Measurements from ENCODE around the gene TNFRSF4.

TNFRSF4 gene

DNA sequence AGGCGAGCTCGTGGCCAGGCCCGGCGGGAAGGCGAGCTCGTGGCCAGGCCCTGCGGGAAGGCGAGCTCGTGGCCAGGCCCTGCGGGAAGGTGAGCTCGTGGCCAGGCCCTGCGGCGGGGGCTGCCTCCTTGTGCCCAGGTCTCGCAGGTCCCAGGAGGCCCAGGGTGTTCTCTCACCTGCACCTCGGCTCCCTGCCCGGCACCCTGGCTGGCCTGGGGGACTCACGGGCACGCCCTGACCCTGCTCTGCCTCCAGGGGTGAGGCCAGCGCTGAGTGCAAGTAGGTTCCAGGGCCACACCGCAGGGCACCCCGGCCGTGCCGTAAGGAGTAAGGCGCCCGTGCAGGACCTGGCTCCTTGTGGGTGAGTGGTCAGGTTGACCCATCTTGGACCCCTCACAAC is 13.4 kb upstream of the TNFRSF4 start:
- TF ChIP-seq, protein P1, sequence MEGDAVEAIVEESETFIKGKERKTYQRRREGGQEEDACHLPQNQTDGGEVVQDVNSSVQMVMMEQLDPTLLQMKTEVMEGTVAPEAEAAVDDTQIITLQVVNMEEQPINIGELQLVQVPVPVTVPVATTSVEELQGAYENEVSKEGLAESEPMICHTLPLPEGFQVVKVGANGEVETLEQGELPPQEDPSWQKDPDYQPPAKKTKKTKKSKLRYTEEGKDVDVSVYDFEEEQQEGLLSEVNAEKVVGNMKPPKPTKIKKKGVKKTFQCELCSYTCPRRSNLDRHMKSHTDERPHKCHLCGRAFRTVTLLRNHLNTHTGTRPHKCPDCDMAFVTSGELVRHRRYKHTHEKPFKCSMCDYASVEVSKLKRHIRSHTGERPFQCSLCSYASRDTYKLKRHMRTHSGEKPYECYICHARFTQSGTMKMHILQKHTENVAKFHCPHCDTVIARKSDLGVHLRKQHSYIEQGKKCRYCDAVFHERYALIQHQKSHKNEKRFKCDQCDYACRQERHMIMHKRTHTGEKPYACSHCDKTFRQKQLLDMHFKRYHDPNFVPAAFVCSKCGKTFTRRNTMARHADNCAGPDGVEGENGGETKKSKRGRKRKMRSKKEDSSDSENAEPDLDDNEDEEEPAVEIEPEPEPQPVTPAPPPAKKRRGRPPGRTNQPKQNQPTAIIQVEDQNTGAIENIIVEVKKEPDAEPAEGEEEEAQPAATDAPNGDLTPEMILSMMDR (IDR thresholded peaks at IDR 0.05; ENCODE audit: insufficient read depth, low read length, missing control alignments), result no peak
- H3K4me3 ChIP-seq (ENCODE audit: low read depth, low read length), result no peak overlapping the region
- CTCF ChIA-PET, result interaction anchor here (4.5 kb wide), 1 partner anchor 107 kb away, joined by 59 read pairs; no protein-coding TSS in a partner anchor
- POLR2A ChIA-PET, result no interaction called here
- DNase-seq (ENCODE audit: low read depth, low spot score), result no peak

DNA sequence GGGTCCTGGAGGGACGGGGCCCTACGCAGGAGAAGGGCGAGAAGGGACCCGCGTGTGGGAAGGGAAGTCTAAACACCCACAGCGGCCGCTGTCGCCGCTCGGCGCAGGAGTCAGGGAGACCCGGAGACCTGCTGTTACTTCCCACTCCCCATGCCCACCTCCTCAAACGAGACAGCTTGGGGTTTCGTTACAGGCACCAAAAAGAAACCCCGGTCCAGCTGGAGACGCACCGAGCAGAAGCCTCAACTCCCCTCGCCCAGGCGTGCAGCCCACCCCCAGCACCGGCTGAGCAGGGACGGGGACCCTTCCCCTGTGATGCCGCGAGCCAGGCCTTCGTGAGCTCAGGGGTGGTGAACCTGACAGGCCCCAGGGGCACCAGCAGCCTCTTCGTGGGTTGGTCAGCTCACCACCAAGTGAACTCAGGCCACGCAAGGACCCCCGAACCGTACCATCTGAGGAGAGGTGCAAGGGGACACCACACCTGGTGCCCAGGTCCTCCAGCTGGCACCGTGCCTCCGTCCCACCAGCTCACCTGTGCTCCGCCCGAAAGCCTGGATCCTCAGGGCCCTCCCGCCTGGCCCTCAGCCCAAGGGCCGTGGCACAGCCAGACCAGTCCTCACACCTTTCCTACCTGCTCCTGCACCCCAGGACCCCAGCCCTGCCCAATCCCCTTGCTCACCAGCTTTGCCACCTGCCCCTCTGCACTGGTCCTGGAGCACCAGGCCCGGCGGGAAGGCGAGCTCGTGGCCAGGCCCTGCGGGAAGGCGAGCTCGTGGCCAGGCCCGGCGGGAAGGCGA is 12.8 kb upstream of the TNFRSF4 start:
- DNase-seq (ENCODE audit: low read depth, low spot score), result no peak
- TF ChIP-seq, protein P1 (IDR thresholded peaks at IDR 0.05; ENCODE audit: insufficient read depth, low read length, missing control alignments), result no peak
- no peak overlapping the region for H3K4me3 ChIP-seq (ENCODE audit: low read depth, low read length)
- ChIA-PET CTCF (no interaction called here), POLR2A (interaction anchor here (0.5 kb wide), 1 partner anchor 52 kb away, joined by 3 read pairs; no protein-coding TSS in a partner anchor)

DNA sequence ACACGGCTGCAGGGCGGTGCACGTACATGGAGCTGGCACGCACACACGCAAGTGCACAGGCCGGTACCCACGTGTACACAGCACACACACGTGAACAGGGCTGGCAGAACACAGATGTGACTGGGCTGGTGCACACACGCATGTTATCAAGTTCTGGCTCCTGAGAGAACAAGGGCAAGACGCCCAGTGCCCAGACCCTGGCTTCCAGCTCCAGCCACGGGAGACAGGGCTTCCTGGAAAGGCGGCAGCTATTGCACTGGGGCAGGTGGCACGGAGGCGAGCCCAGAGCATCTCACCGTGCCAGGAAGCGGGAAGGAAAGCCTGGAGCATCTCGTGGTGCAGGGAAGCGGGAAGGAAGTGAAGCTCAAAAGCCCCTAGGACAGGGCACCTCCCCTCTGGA is 12.0 kb upstream of the TNFRSF4 start:
- CTCF ChIA-PET, result interaction anchor here (2.6 kb wide), 1 partner anchor 104 kb away, joined by 7 read pairs; no protein-coding TSS in a partner anchor
- TF ChIP-seq, protein P1 (IDR thresholded peaks at IDR 0.05; ENCODE audit: insufficient read depth, low read length, missing control alignments), result no peak
- no peak for DNase-seq (ENCODE audit: low read depth, low spot score)
- H3K4me3 ChIP-seq (ENCODE audit: low read depth, low read length), result no peak overlapping the region
- POLR2A ChIA-PET, result no interaction called here

GRCh38 chr1:1225238-1225845 is 11.4 kb upstream of the TNFRSF4 start:
- DNase-seq (ENCODE audit: low read depth, low spot score), result no peak
- POLR2A ChIA-PET, result no interaction called here
- TF ChIP-seq, protein P1 (IDR thresholded peaks at IDR 0.05; ENCODE audit: insufficient read depth, low read length, missing control alignments), result no peak
- H3K4me3 ChIP-seq (ENCODE audit: low read depth, low read length), result no peak overlapping the region
- CTCF ChIA-PET, result interaction anchor here (2.6 kb wide), 1 partner anchor 103 kb away, joined by 7 read pairs; no protein-coding TSS in a partner anchor

GRCh38 chr1:1223891-1224290 is 9.9 kb upstream of the TNFRSF4 start:
- CTCF ChIA-PET, result interaction anchor here (2.6 kb wide), 1 partner anchor 102 kb away, joined by 7 read pairs; no protein-coding TSS in a partner anchor
- POLR2A ChIA-PET, result no interaction called here
- H3K4me3 ChIP-seq (ENCODE audit: low read depth, low read length), result no peak overlapping the region
- no peak for DNase-seq (ENCODE audit: low read depth, low spot score)
- TF ChIP-seq, protein P1 (IDR thresholded peaks at IDR 0.05; ENCODE audit: insufficient read depth, low read length, missing control alignments), result no peak

DNA sequence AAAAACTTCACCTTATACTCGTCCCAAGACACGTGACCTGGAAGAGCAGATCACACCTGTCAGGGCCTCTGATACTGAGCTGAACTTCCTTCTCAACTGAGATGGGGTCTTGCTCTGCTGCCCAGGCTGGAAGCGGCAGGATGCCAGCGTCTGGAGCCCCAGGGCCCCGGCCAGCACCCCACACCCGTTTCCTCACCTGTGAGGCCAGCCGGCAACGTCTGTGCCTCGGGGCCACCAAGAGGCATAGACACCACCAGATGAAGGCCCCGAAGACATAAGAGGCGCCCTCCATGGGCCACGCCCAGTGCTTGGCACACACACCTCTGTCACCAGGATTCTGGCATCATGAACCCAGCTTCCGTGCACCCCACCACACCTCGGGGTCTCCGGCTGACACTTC is 9.4 kb upstream of the TNFRSF4 start:
- POLR2A ChIA-PET, result interaction anchor here (2.0 kb wide), 1 partner anchor 8 kb away, joined by 8 read pairs; the partner anchor contains the start of genes B3GALT6 and SDF4
- H3K4me3 ChIP-seq (ENCODE audit: low read depth, low read length), result no peak overlapping the region
- TF ChIP-seq, protein P1 (IDR thresholded peaks at IDR 0.05; ENCODE audit: insufficient read depth, low read length, missing control alignments), result no peak
- CTCF ChIA-PET, result no interaction called here
- no peak for DNase-seq (ENCODE audit: low read depth, low spot score)
